Fibroblast of peridontal ligament (primary cell): ENCODE measurements around the gene MUC4.
A peak's percentile ranks its signal among the peaks of the same experiment; 100 is the strongest.

Source experiments
- DNase-seq: peaks from one replicate; pipeline ENCODE4 v3.0.0-alpha.2; 2010; ENCODE audit errors: extremely low read depth

The MUC4 gene

DNA sequence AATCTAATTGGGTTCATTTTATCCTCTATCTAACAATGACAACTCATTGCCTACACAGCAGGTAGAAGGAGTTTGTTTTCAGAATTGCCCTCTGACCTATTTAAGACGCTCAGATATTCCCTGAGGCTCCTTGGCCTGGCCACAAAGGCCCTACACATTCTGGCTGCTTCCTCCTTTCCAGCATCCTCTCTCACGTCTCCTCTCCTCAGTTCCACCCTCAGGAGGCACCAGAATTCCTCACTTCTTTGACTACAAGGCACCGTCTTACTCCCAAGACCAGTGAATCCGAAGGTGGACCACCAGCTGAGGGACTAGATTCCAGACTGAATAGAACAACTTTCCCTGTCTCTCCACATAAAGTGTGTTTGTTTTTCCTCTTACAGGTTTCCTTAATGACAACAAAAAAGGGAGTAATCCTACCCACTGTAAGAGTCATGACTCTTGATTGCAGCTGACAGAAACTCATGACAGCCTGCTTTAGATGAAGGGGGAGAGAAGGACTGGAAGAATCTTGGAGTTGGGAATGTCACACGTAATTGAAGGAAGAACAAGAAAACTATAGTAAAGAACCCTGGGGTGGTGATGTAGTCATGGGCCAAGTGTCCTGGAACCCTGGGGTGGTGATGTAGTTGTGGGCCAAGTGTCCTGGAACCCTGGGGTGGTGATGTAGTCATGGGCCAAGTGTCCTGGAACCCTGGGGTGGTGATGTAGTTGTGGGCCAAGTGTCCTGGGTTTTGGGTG lies 112.9 kb downstream of the MUC4 start:
- no peak for DNase-seq

DNA sequence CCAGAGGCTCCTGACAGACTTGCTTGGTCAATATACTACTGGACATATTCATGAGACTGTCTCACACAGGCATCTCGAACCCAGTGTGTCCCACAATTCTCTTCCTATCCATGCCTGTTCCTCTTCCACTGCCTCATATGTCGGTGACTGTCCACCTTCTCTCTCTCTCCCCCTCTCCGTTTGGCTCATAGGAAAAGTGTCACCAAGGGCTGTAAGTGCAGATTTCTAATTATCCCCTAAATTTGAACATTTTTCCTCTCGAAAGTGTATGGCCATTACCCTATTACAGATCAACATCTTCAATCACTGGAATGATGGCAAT lies 113.4 kb downstream of the MUC4 start:
- no peak for DNase-seq

DNA sequence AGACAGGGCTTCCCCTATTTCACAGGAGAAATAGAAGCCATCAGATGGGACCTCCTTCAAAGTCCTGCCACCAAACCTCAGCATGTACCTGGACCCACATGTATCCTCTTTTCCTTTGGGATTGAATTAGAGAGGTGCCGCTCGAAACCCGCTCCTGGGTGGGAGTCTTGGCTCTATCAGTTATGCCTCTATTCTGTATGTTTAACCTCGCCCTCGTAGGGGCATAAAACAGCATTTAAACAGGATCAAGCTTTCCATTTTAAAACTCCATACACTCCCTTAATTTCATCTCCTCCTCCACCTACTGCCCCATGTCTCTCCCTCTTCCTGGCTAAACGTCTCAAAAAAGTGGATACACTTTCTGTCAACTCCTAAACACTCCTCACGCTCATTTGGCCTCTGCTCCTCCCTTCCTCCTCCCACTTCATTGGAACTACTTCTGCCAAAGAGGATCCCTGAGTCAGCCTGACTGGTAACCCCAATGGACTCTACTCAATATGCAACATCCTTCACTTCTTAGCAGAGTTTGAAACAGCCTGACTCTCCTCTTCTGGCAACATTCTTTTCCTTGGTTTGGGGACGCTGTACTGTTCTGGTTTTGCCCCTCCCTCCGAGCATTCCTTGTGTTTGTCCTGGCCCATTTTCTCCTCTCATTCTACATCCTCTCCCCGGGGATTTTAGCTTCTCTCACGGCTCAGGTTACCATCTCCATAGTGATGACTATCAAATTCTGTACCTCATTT lies 114.0 kb downstream of the MUC4 start:
- DNase-seq: peak; percentile 91
